ENCODE measurements around the gene PDLIM1. TPM values are rescaled to one million over a fixed set of nuclear protein-coding genes. Genes with fewer than 3 reads are reported as not detected.

Gene PDLIM1
- total and polyA plus RNA-seq, 9 of the 15 experiments (the other 6 are each of a cell fraction or from before 2014, with no cell fraction given), result 19.8 to 164 (median 39.1) TPM

DNA sequence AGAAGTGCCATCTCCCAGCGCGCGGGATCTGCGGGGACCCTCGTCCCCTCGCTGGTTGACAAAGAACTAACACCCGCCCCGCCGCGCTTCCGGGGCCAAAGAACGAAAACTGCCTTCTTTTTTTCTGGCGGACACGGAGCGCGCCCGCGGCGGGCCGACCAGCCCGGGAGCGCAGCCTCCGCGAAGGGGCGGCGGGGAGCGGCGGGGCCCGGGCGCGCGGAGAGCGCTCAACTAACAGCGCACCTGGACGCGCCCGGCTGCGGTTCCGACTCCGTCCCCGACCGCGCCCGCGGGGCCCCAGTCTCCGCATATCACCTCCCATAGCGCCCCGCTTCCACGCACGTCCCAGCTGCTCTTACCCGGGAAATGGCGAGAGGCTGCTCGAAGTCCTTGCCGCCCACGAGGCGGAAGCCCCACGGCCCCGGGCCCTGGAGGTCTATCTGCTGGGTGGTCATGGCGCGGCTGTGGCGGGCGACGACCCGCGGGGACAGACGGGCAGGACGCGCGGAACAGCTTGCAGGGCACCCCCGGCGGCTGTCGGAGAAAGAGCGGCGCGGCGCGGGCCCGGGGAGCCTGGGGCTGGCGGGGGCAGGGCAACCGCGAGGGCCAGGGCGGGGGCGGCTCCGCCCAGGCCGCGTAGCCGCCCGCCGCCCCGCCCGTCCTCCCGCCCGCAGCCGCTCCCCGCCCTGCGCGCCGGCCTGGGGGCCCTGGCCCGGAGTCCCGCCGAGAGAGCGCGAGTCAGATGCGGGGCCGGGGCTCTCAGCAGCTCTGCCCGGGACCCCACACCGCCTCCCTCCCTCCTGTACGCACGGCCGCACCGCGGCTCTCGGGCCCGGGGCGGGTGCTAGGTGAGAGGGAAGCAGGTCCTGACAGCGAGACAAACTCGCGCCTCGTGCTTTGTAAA, at the start of gene PDLIM1 (continued):
- TF ChIP-seq, protein P1, sequence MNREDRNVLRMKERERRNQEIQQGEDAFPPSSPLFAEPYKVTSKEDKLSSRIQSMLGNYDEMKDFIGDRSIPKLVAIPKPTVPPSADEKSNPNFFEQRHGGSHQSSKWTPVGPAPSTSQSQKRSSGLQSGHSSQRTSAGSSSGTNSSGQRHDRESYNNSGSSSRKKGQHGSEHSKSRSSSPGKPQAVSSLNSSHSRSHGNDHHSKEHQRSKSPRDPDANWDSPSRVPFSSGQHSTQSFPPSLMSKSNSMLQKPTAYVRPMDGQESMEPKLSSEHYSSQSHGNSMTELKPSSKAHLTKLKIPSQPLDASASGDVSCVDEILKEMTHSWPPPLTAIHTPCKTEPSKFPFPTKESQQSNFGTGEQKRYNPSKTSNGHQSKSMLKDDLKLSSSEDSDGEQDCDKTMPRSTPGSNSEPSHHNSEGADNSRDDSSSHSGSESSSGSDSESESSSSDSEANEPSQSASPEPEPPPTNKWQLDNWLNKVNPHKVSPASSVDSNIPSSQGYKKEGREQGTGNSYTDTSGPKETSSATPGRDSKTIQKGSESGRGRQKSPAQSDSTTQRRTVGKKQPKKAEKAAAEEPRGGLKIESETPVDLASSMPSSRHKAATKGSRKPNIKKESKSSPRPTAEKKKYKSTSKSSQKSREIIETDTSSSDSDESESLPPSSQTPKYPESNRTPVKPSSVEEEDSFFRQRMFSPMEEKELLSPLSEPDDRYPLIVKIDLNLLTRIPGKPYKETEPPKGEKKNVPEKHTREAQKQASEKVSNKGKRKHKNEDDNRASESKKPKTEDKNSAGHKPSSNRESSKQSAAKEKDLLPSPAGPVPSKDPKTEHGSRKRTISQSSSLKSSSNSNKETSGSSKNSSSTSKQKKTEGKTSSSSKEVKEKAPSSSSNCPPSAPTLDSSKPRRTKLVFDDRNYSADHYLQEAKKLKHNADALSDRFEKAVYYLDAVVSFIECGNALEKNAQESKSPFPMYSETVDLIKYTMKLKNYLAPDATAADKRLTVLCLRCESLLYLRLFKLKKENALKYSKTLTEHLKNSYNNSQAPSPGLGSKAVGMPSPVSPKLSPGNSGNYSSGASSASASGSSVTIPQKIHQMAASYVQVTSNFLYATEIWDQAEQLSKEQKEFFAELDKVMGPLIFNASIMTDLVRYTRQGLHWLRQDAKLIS (CRISPR knock-in tag; IDR thresholded peaks at IDR 0.05), result no peak
- TF ChIP-seq ZNF224 (CRISPR knock-in tag; IDR thresholded peaks at IDR 0.05) (no peak), CBX1 (IDR thresholded peaks at IDR 0.05; ENCODE audit: low read depth) (no peak)

DNA sequence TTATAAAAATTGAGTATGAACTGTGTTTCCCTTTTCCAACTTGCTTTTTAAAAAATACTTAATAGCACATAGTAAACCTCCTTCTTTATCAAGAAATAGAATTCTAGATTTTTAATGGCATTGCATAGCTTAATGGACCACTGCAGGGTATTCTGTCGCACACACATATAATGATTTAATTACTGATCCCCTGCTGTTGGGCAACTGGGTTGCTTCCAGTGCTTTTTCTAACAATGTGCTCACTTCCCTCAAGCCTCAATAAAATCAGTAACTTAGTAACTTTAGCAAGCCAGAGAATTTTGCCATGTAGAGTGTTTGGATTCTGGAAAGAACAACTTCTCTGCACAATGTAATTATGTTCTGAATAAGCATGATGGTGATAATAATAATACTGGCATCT, 49.1 kb upstream of the PDLIM1 start:
- in situ Hi-C loops (cut with MboI), result no loop called here
- BruUV-seq (replicated peaks), result no TSS peak
- no peaks in the 10 kb centered on the region; a peak in 1 of 5 replicates for H3K27me3 ChIP-seq (ENCODE audit: control insufficient read depth in 2 of 2, insufficient read depth in 2 of 2, low read length in 2 of 2)
- no peaks in the 10 kb centered on the region for H4K20me1 ChIP-seq (replicated peaks; ENCODE audit: control insufficient read depth, insufficient read depth, low read length)
- 100% methylated on average over 1 of the region's 1 CpG for WGBS (ENCODE audit: insufficient coverage, low coverage, missing lambda C conversion rate)
- no peak overlapping the region for H2AFZ ChIP-seq (ENCODE audit: low read depth, low read length)
- DNase-seq (ENCODE audit: extremely low read depth in 1 of 4, low spot score in 3 of 4) (no peak), ATAC-seq (no peak), FAIRE-seq (no peak)
- no peak overlapping the region for H3K4me3 ChIP-seq
- H3K27ac ChIP-seq (ENCODE audit: extremely low read depth, low read depth, low read length), result no peak overlapping the region
- peaks cover 3 to 5% of the 10 kb centered on the region in 2 experiments; a peak in 4 of 5 replicates for H3K4me1 ChIP-seq (replicated peaks in 1 of 2; ENCODE audit: control insufficient read depth in 2 of 2, insufficient read depth in 2 of 2, low read length in 2 of 2)
- ChIA-PET CTCF (ENCODE audit: low intra/inter-chr PET ratio) (no interaction called here), POLR2A (interaction anchor here (0.7 to 0.8 kb wide), 2 partner anchors 26 to 75 kb away, joined by 3 to 6 read pairs; no protein-coding TSS in a partner anchor)
- no peak overlapping the region for H3K4me2 ChIP-seq (ENCODE audit: insufficient read depth, low read length)
- TF ChIP-seq ETS2 (tag; IDR thresholded peaks at IDR 0.05; ENCODE audit: borderline replicate concordance, poor library complexity, severe bottlenecking) (no peak), CBX1 (IDR thresholded peaks at IDR 0.05; ENCODE audit: low read depth) (no peak), NBN (IDR thresholded peaks at IDR 0.05; ENCODE audit: low read depth) (no peak), ZZZ3 (IDR thresholded peaks at IDR 0.05) (no peak), NR2C1 (IDR thresholded peaks at IDR 0.05) (no peak), NR2C1 (tag; IDR thresholded peaks at IDR 0.05) (no peak), YBX1 (IDR thresholded peaks at IDR 0.05) (no peak)
- TF ChIP-seq, protein P2, sequence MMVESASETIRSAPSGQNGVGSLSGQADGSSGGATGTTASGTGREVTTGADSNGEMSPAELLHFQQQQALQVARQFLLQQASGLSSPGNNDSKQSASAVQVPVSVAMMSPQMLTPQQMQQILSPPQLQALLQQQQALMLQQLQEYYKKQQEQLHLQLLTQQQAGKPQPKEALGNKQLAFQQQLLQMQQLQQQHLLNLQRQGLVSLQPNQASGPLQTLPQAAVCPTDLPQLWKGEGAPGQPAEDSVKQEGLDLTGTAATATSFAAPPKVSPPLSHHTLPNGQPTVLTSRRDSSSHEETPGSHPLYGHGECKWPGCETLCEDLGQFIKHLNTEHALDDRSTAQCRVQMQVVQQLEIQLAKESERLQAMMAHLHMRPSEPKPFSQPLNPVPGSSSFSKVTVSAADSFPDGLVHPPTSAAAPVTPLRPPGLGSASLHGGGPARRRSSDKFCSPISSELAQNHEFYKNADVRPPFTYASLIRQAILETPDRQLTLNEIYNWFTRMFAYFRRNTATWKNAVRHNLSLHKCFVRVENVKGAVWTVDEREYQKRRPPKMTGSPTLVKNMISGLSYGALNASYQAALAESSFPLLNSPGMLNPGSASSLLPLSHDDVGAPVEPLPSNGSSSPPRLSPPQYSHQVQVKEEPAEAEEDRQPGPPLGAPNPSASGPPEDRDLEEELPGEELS (CRISPR knock-in tag; IDR thresholded peaks at IDR 0.05; ENCODE audit: borderline replicate concordance), result no peak
- TF ChIP-seq, protein P3, sequence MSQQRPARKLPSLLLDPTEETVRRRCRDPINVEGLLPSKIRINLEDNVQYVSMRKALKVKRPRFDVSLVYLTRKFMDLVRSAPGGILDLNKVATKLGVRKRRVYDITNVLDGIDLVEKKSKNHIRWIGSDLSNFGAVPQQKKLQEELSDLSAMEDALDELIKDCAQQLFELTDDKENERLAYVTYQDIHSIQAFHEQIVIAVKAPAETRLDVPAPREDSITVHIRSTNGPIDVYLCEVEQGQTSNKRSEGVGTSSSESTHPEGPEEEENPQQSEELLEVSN (IDR thresholded peaks at IDR 0.05; ENCODE audit: borderline replicate concordance in 1 of 2, extremely low read depth in 1 of 2, insufficient read depth in 1 of 2, insufficient read length in 1 of 2, low read depth in 1 of 2, low read length in 1 of 2, poor library complexity in 1 of 2, severe bottlenecking in 1 of 2), result no peak
- no peaks in the 10 kb centered on the region for H3K9me1 ChIP-seq (ENCODE audit: control insufficient read depth, insufficient read depth, low read length)
- H3K79me2 ChIP-seq (ENCODE audit: control insufficient read depth, insufficient read depth, low read length), result no peaks in the 10 kb centered on the region
- H3K9ac ChIP-seq (ENCODE audit: insufficient read depth in 1 of 2, low read depth in 2 of 2, low read length in 2 of 2), result no peak overlapping the region
- H3K36me3 ChIP-seq (ENCODE audit: control insufficient read depth, insufficient read depth, low read length), result no peaks in the 10 kb centered on the region; the same call in 2 of the 3 replicates
- no peaks in the 10 kb centered on the region for H3K9me3 ChIP-seq (replicated peaks; ENCODE audit: control insufficient read depth, insufficient read depth, low read depth, low read length)
- intact Hi-C loops (cut with micrococcal nuclease), result no loop called here

Data from K562 (cell line).